ENCODE results near the gene ADAM12. TPM values are rescaled to one million over a fixed set of nuclear protein-coding genes. Genes with fewer than 3 reads are reported as not detected.

ADAM12 gene
- total and polyA plus RNA-seq, 2 of the 13 experiments (the other 11 are each of a cell fraction or from before 2014, with no cell fraction given), result not detected

DNA sequence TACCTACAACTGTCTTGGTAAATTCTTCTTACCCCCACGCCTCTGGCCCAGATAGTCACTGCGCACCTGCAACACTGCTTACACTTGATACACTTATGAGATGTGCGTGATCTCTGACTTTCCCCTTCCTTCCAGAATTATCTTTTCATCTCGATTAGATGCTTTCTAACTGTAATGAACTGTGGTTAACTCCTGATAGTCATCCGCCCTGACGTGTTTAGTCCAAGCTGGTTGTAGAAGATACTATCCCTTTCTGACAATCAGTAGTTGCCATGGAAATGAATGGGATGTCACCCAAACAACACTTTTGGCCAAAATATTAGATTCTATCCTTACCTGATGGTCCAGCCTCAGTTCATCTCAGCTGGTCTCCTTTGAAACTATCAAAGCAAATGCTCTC is 241.5 kb downstream of the ADAM12 start:
- TF ChIP-seq ZNF33B (CRISPR knock-in tag; IDR thresholded peaks at IDR 0.05), result no peak
- TF ChIP-seq SOX5 (CRISPR knock-in tag; IDR thresholded peaks at IDR 0.05; ENCODE audit: borderline replicate concordance), result no peak
- TF ChIP-seq FOXC1 (CRISPR knock-in tag; IDR thresholded peaks at IDR 0.05; ENCODE audit: borderline replicate concordance), result no peak
- no peak for TF ChIP-seq ZNF205 (CRISPR knock-in tag; IDR thresholded peaks at IDR 0.05)
- TF ChIP-seq, protein P1, sequence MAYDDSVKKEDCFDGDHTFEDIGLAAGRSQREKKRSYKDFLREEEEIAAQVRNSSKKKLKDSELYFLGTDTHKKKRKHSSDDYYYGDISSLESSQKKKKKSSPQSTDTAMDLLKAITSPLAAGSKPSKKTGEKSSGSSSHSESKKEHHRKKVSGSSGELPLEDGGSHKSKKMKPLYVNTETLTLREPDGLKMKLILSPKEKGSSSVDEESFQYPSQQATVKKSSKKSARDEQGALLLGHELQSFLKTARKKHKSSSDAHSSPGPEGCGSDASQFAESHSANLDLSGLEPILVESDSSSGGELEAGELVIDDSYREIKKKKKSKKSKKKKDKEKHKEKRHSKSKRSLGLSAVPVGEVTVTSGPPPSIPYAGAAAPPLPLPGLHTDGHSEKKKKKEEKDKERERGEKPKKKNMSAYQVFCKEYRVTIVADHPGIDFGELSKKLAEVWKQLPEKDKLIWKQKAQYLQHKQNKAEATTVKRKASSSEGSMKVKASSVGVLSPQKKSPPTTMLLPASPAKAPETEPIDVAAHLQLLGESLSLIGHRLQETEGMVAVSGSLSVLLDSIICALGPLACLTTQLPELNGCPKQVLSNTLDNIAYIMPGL (CRISPR knock-in tag; IDR thresholded peaks at IDR 0.05; ENCODE audit: borderline replicate concordance in 1 of 2, low read depth in 1 of 2), result no peak
- TF ChIP-seq ZMYM4 (CRISPR knock-in tag; IDR thresholded peaks at IDR 0.05), result no peak
- no peak for TF ChIP-seq ZNF879 (CRISPR knock-in tag; IDR thresholded peaks at IDR 0.05)
- no peak for TF ChIP-seq ZNF510 (CRISPR knock-in tag; IDR thresholded peaks at IDR 0.05; ENCODE audit: low read depth)
- TF ChIP-seq ZNF629 (CRISPR knock-in tag; conservative IDR thresholded peaks at IDR 0.05), result no peak
- TF ChIP-seq, protein P2, sequence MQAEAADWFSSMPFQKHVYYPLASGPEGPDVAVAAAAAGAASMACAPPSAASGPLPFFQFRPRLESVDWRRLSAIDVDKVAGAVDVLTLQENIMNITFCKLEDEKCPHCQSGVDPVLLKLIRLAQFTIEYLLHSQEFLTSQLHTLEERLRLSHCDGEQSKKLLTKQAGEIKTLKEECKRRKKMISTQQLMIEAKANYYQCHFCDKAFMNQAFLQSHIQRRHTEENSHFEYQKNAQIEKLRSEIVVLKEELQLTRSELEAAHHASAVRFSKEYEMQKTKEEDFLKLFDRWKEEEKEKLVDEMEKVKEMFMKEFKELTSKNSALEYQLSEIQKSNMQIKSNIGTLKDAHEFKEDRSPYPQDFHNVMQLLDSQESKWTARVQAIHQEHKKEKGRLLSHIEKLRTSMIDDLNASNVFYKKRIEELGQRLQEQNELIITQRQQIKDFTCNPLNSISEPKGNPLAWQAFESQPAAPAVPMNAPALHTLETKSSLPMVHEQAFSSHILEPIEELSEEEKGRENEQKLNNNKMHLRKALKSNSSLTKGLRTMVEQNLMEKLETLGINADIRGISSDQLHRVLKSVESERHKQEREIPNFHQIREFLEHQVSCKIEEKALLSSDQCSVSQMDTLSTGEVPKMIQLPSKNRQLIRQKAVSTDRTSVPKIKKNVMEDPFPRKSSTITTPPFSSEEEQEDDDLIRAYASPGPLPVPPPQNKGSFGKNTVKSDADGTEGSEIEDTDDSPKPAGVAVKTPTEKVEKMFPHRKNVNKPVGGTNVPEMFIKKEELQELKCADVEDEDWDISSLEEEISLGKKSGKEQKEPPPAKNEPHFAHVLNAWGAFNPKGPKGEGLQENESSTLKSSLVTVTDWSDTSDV (CRISPR knock-in tag; IDR thresholded peaks at IDR 0.05), result no peak
- TF ChIP-seq ZMYM2 (CRISPR knock-in tag; IDR thresholded peaks at IDR 0.05), result no peak
- no peak for TF ChIP-seq MATR3 (CRISPR knock-in tag; IDR thresholded peaks at IDR 0.05)

More for the DNA sequence above, 241.5 kb downstream of the ADAM12 start:
- no peaks in the 10 kb centered on the region for H3K4me1 ChIP-seq (ENCODE audit: insufficient read depth, low read length)
- H3K4me3 ChIP-seq (replicated peaks in 1 of 3; ENCODE audit: insufficient read depth in 1 of 3, low read depth in 2 of 3, low read length in 3 of 3), result no peak overlapping the region
- no peaks in the 10 kb centered on the region for H4K20me1 ChIP-seq (ENCODE audit: insufficient read depth, low read length)
- CTCF ChIA-PET (ENCODE audit: low intra/inter-chr PET ratio, low total read pairs), result no interaction called here
- ATAC-seq (no peak), DNase-seq (ENCODE audit: low spot score) (no peak), FAIRE-seq (no peak)
- in situ Hi-C loops (cut with HindIII; ENCODE audit: extremely low pct_ligation_motif_present, low pct_unique_long_range_greater_than_20kb), result no loop called here
- no peak overlapping the region for H3K4me2 ChIP-seq (ENCODE audit: low read depth, low read length)
- H3K27me3 ChIP-seq (ENCODE audit: control insufficient read depth in 1 of 2, insufficient read depth in 2 of 2, low read length in 2 of 2), result no peaks in the 10 kb centered on the region; a peak in 1 of 5 replicates
- H3K9ac ChIP-seq (ENCODE audit: insufficient read depth, low read depth, low read length), result no peak overlapping the region
- WGBS (ENCODE audit: low lambda C conversion rate), result 44% methylated on average over 6 of the region's 6 CpGs
- H3K36me3 ChIP-seq (replicated peaks in 1 of 2; ENCODE audit: control insufficient read depth in 1 of 2, insufficient read depth in 2 of 2, low read length in 2 of 2), result no peaks in the 10 kb centered on the region
- no peak overlapping the region for H3K27ac ChIP-seq (ENCODE audit: extremely low read length, insufficient read depth, low read length)
- peaks cover 8% of the 10 kb centered on the region; the same call in 1 of the 2 replicates for H3K9me3 ChIP-seq (ENCODE audit: low read length)
- intact Hi-C loops (cut with micrococcal nuclease; ENCODE audit: unreplicated experiment), result no loop called here
- POLR2A ChIA-PET, result no interaction called here
- BruUV-seq (replicated peaks), result no TSS peak
- no peak overlapping the region for H2AFZ ChIP-seq (ENCODE audit: low read length)
- H3K79me2 ChIP-seq (ENCODE audit: insufficient read depth, low read length), result no peaks in the 10 kb centered on the region
